Astrocyte (in vitro differentiated cells and primary cell): ENCODE measurements around the gene NCEH1.

Source experiments
- EZH2 ChIP-seq: IDR thresholded peaks from 2 replicates; pipeline ENCODE4 v1.6.1; 2012; ENCODE audit warnings: mild to moderate bottlenecking, low read length, inconsistent platforms; ENCODE audit not compliant: insufficient read depth
- TF ChIP-seq, protein P1 (sequence below): IDR thresholded peaks from 2 replicates; pipeline ENCODE4 v1.5.1; 2011; ENCODE audit warnings: low read depth, mild to moderate bottlenecking, inconsistent platforms, low read length, moderate library complexity; ENCODE audit not compliant: insufficient read depth

DNA sequence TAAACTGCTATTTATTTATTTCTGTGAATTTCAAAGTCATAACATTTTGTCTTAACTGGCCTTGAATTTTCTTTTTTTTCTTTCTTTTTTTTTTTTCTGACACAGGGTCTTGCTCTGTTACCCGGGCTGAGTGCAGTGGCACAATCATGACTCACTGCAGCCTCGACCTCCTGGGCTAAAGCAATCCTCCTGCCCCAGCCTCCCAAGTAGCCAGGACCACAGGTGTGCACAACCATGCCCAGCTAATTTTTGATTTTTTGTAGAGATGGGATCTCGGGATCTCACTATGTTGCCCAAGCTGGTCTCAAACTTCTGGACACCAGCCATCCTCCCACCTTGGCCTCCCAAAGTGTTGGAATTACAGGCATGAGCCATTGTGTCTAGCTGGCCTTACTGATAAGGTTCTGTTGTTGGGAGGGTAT, 110.2 kb downstream of the NCEH1 start:
- TF ChIP-seq, protein P1, sequence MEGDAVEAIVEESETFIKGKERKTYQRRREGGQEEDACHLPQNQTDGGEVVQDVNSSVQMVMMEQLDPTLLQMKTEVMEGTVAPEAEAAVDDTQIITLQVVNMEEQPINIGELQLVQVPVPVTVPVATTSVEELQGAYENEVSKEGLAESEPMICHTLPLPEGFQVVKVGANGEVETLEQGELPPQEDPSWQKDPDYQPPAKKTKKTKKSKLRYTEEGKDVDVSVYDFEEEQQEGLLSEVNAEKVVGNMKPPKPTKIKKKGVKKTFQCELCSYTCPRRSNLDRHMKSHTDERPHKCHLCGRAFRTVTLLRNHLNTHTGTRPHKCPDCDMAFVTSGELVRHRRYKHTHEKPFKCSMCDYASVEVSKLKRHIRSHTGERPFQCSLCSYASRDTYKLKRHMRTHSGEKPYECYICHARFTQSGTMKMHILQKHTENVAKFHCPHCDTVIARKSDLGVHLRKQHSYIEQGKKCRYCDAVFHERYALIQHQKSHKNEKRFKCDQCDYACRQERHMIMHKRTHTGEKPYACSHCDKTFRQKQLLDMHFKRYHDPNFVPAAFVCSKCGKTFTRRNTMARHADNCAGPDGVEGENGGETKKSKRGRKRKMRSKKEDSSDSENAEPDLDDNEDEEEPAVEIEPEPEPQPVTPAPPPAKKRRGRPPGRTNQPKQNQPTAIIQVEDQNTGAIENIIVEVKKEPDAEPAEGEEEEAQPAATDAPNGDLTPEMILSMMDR = no peak
- TF ChIP-seq EZH2 = no peak
